ENCODE measurements around the gene BEST4. TPM values are rescaled to one million over a fixed set of nuclear protein-coding genes. Genes with fewer than 3 reads are reported as not detected.
A peak's percentile ranks its signal among the peaks of the same experiment; 100 is the strongest.
"Not testable (repeated sequence)": the region's sequence is repeated elsewhere in the genome, so short reads cannot be mapped to it uniquely, and the experiment has no call there.

The BEST4 gene
- total RNA-seq, 1 donor from 2014 or later, result 0.41 TPM

GRCh38 chr1:44738953-44739306 lies 49.0 kb downstream of the BEST4 start:
- not testable (repeated sequence) for FAIRE-seq; DNase-seq (ENCODE audit: low spot score in 2 of 2)

GRCh38 chr1:44735992-44736391 lies 52.0 kb downstream of the BEST4 start:
- DNase-seq (ENCODE audit: low spot score in 2 of 2) (no peak), FAIRE-seq (no peak)

DNA sequence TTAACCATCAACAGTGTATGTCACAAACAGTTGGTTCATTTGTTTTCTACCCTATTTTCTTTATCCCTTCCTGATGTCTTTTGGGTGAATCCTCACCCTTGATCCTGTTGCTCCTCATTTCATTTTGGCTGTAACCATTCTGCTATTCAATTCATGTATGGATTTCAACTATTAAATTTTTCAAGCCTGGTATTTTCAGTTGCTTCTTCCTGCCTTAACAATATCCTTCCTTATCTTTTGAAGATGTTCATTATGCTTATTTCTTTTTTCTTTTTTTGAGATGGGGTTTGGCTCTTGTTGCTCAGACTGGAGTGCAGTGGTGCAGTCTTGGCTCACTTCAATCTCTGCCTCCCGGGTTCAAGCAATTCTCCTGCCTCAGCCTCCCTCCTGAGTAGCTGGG lies 54.2 kb downstream of the BEST4 start:
- DNase-seq (ENCODE audit: low spot score in 2 of 2) (no peak), FAIRE-seq (no peak)

Small RNAs within 50 kb of the gene (small RNA-seq; reads per million reads assigned to genes)
- gene SNORD38A, result 83.0 reads per million, percentile 98 among the genes with 10 or more reads in this experiment
- gene SNORD38B, result not detected
- 2,599 reads per million, percentile 100 among the genes with 10 or more reads in this experiment for gene SNORD46
- not detected for gene SNORD55

Other genes starting within 250 kb of the BEST4 start
- gene TMEM53, start 113.7 kb downstream of the BEST4 start, total RNA-seq, result 4.9 TPM
- gene ARMH1, start 113.5 kb downstream of the BEST4 start, total RNA-seq, result 4.5 TPM
- gene RNU5D-1, start 57.0 kb downstream of the BEST4 start, total RNA-seq, result not detected
- 2.9 TPM for gene KIF2C, start 48.3 kb downstream of the BEST4 start, total RNA-seq
- gene RPS8, start 12.6 kb downstream of the BEST4 start, total RNA-seq, result 1,632 TPM
- 10.2 TPM for gene PLK3, start 12.2 kb upstream of the BEST4 start, total RNA-seq
- not detected for gene DYNLT4, start 19.2 kb upstream of the BEST4 start, total RNA-seq
- gene BTBD19, start 20.4 kb upstream of the BEST4 start, total RNA-seq, result under 0.01 TPM
- 0.82 TPM for gene PTCH2, start 55.1 kb upstream of the BEST4 start, total RNA-seq
- gene EIF2B3, start 198.4 kb upstream of the BEST4 start, total RNA-seq, result 27.7 TPM
- 14.3 TPM for gene HECTD3, start 223.2 kb upstream of the BEST4 start, total RNA-seq
- 66.0 TPM for gene UROD, start 224.1 kb upstream of the BEST4 start, total RNA-seq